ENCODE measurements around the gene OTOL1. TPM values are rescaled to one million over a fixed set of nuclear protein-coding genes. Genes with fewer than 3 reads are reported as not detected.

The OTOL1 gene
- polyA plus RNA-seq, 1 experiment: not detected

- ChIA-PET POLR2A (no interaction called here), CTCF (interaction anchor here (1.4 kb wide), 1 partner anchor 9 kb away, joined by 3 read pairs; no protein-coding TSS in a partner anchor)
- no peak for DNase-seq (ENCODE audit: low read depth)
These were observed 35.3 kb downstream of the OTOL1 start for GRCh38 chr3:161531930-161532329.

GRCh38 chr3:161540594-161540993 lies 44.0 kb downstream of the OTOL1 start:
- no peak overlapping the region for H3K4me3 ChIP-seq (ENCODE audit: low read depth, low read length)
- ChIA-PET CTCF (no interaction called here), POLR2A (no interaction called here)
- H3K27me3 ChIP-seq (ENCODE audit: control insufficient read depth, insufficient read depth, low read length): no peaks in the 10 kb centered on the region
- H3K36me3 ChIP-seq (ENCODE audit: control insufficient read depth, insufficient read depth, low read length): no peaks in the 10 kb centered on the region
- DNase-seq (ENCODE audit: low read depth): no peak
- TF ChIP-seq CTCF (IDR thresholded peaks at IDR 0.05; ENCODE audit: insufficient read depth, low read depth, low read length): no peak

More at GRCh38 chr3:161531930-161532329, 35.3 kb downstream of the OTOL1 start:
- no peak overlapping the region for H3K4me3 ChIP-seq (ENCODE audit: low read depth, low read length)
- H3K36me3 ChIP-seq (ENCODE audit: control insufficient read depth, insufficient read depth, low read length): no peaks in the 10 kb centered on the region
- H3K27me3 ChIP-seq (ENCODE audit: control insufficient read depth, insufficient read depth, low read length): no peaks in the 10 kb centered on the region
- no peak for TF ChIP-seq CTCF (IDR thresholded peaks at IDR 0.05; ENCODE audit: insufficient read depth, low read depth, low read length)

GRCh38 chr3:161545824-161546223 lies 49.2 kb downstream of the OTOL1 start:
- Histone ChIP-seq H3K36me3 (ENCODE audit: control insufficient read depth, insufficient read depth, low read length) (no peaks in the 10 kb centered on the region), H3K4me3 (ENCODE audit: low read depth, low read length) (no peak overlapping the region), H3K27me3 (ENCODE audit: control insufficient read depth, insufficient read depth, low read length) (no peaks in the 10 kb centered on the region)
- DNase-seq (ENCODE audit: low read depth): no peak
- POLR2A ChIA-PET: no interaction called here
- no peak for TF ChIP-seq CTCF (IDR thresholded peaks at IDR 0.05; ENCODE audit: insufficient read depth, low read depth, low read length)
- CTCF ChIA-PET: no interaction called here

GRCh38 chr3:161548301-161548700 lies 51.7 kb downstream of the OTOL1 start:
- DNase-seq (ENCODE audit: low read depth): no peak
- no peaks in the 10 kb centered on the region for H3K27me3 ChIP-seq (ENCODE audit: control insufficient read depth, insufficient read depth, low read length)
- CTCF ChIA-PET: no interaction called here
- POLR2A ChIA-PET: no interaction called here
- H3K4me3 ChIP-seq (ENCODE audit: low read depth, low read length): no peak overlapping the region
- TF ChIP-seq CTCF (IDR thresholded peaks at IDR 0.05; ENCODE audit: insufficient read depth, low read depth, low read length): no peak
- no peaks in the 10 kb centered on the region for H3K36me3 ChIP-seq (ENCODE audit: control insufficient read depth, insufficient read depth, low read length)

- DNase-seq (ENCODE audit: low read depth): no peak
- ChIA-PET CTCF (no interaction called here), POLR2A (no interaction called here)
- Histone ChIP-seq H3K27me3 (ENCODE audit: control insufficient read depth, insufficient read depth, low read length) (no peaks in the 10 kb centered on the region), H3K4me3 (ENCODE audit: low read depth, low read length) (no peak overlapping the region), H3K36me3 (ENCODE audit: control insufficient read depth, insufficient read depth, low read length) (no peaks in the 10 kb centered on the region)
- TF ChIP-seq CTCF (IDR thresholded peaks at IDR 0.05; ENCODE audit: insufficient read depth, low read depth, low read length): no peak
These were observed 52.7 kb downstream of the OTOL1 start for GRCh38 chr3:161549261-161549660.
